GM10248 (cell line): ENCODE results near the gene ZNF335.

Experiments
- CTCF ChIA-PET: fragments of 300-600 bp; sonication (Branson Sonifier 250); formaldehyde crosslinking; extraction: SDS; loops from one replicate; lab custom pipeline; 2021; ENCODE audit warnings: antibody characterized with exemption; lab: Yijun Ruan, JAX
- POLR2A ChIA-PET: fragments of 350-650 bp; sonication (Branson Sonifier 250); formaldehyde crosslinking; extraction: SDS; loops from one replicate; lab custom pipeline; 2020; ENCODE audit warnings: antibody characterized with exemption; lab: Yijun Ruan, JAX
- DNase-seq: peaks from one replicate; pipeline ENCODE4 v3.0.0; 2012; ENCODE audit errors: extremely low spot score
- CTCF ChIP-seq: IDR thresholded peaks from 2 replicates; pipeline ENCODE4 v1.5.1; 2012; ENCODE audit warnings: mild to moderate bottlenecking, low read depth; ENCODE audit errors: extremely low read depth, missing control alignments, control extremely low read depth

The ZNF335 gene

DNA sequence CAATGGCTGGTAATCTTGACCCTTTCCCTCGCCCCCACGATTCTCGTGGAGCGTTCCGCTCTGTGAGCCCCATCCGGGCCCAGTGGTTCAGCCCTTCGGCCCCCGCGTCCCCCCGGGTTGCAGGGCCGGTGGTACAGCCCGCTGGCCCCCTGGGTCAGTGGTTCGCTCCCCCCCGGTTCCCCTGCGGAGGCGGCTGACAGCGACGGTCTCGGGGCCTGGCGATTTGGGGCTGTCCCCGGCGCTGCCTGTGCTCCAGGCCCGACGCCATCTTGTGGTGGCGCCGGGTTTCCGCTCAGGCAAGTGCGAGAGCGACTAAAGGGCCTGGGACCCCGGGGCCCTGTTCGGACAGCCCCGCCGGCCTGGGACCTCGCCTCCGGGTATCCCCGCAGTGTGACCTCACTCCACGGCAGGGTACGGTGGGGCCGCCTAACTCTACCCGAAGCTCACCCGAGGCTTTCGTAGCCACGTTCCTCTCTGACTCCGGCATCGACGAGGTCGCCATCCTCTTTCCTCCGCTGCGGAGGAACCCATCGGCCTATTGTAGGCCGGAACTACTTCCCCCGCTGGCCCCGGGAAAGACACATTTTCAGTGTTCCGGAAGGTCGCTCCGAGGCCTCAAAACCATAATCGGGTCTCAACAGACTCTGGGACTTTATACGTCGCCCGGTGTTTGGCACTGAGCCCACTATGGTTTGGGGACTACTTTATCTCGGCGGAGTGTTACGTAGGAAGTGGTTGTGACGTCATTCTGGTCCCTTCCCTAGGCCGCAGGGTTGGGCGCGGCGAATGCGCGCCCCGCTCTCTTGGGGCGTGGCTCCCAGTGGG lies at the start of gene ZNF335:
TSS of gene ZNF335 (minus strand) at position 529 of the 825 bp plus-strand sequence. CDS start 793 bp downstream, outside the sequence.
- DNase-seq: peak; percentile 99
- no peak for TF ChIP-seq CTCF
- CTCF ChIA-PET: interaction anchor here (0.9 to 5.7 kb wide), 14 partner anchors 9 to 173 kb away, joined by 3 to 92 read pairs (median 16); partner anchors contain the start of gene PCIF1
- POLR2A ChIA-PET: interaction anchor here (0.5 to 2.9 kb wide), 6 partner anchors 29 to 960 kb away, joined by 3 to 14 read pairs (median 3); partner anchors contain the start of genes ELMO2 and PCIF1

DNA sequence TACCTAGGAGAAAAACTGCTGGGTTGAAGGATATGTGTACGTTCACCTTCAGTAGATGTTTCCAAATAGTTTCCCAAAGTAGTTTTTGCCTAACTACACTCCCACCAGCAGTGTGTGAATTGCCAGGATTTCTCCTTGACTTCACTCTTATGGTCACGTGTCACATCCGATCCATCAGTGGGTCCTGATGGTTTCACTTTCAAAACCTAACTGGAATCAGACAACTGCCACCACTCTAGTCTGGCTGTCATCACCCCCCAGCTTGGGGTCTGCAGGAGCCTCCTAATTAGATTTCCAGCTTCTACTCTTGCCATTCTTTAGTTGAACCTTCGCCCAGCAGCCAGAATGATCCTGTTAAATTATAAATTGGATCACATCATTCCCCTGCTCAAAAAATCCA lies 48.6 kb upstream of the ZNF335 start:
- DNase-seq: no peak
- TF ChIP-seq CTCF: no peak
- POLR2A ChIA-PET: no interaction called here
- CTCF ChIA-PET: interaction anchor here (1.0 to 1.1 kb wide), 2 partner anchors 11 to 37 kb away, joined by 3 read pairs; no protein-coding TSS in a partner anchor

- ChIA-PET POLR2A (no interaction called here), CTCF (interaction anchor here (1.0 to 1.6 kb wide), 5 partner anchors 10 to 114 kb away, joined by 3 to 8 read pairs (median 4); partner anchors contain the start of gene MMP9)
- TF ChIP-seq CTCF: no peak
- DNase-seq: no peak
Observed at GRCh38 chr20:46018611-46019010, 46.6 kb upstream of the ZNF335 start.

DNA sequence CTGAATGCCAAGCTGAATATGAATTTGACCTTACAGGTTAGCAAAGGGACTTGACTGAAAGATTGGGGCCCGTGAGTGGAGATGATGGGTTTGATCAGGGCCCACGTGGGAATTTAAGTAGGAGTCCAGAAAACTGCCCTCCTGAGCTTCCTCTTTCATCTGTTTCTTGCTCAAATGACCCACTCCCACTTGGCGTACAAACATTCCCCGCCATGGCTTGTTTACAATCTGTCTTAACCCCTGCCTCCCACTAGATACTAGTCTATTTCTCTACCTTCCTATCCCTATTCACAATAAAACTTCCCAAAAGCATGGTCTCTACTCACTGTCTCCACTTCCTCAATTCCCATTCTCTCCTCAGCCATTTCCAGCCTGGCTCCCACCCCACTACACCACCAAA lies 46.1 kb upstream of the ZNF335 start:
- ChIA-PET POLR2A (no interaction called here), CTCF (interaction anchor here (1.0 to 1.6 kb wide), 6 partner anchors 10 to 156 kb away, joined by 3 to 8 read pairs (median 4); partner anchors contain the start of gene MMP9)
- no peak for TF ChIP-seq CTCF
- DNase-seq: no peak

DNA sequence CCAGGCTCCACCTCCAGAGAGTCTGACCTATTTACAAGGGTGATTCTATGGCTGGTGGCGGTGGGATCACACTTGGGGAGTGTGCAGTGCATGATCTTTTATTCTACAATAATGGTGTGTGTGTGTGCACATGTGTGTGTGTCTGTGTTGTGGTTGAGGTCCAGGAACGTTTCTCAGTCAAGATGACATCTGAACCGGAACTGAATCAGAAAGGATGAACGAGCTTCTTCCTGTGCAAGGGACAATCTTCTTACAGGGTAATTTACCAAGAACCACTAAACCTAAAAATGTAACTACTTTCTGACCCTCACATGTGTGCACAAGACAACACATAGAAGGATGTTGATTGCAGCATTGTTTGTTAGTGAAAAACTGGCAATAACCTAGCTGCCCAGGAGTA lies 45.3 kb upstream of the ZNF335 start:
- CTCF ChIA-PET: interaction anchor here (1.2 to 1.6 kb wide), 5 partner anchors 28 to 156 kb away, joined by 3 to 8 read pairs (median 4); no protein-coding TSS in a partner anchor

More for the DNA sequence above, 45.3 kb upstream of the ZNF335 start:
- POLR2A ChIA-PET: no interaction called here
- no peak for DNase-seq
- no peak for TF ChIP-seq CTCF
